Measurements from ENCODE around the gene MGAT5B.

The MGAT5B gene

DNA sequence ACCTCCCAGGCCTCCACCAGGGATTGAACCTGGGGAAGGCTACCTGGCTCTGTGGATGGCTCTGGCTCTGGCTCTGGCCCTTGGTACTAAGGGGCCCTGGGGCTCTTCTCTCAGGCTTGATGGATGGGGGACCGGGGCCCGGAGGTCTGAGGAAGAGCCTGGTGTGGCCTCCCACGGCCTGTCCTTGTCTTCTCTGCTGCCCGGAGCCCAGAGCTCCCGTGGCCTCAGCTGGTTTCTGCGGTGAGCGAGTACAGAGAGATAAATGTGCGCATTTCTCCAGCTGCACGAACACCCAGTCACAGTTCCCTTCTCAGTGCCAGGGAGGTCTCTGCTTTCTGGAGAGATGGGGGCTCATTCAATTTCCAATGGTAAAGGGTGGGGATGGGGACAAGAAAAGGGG lies 9.2 kb downstream of the MGAT5B start:
- no peak for DNase-seq (ENCODE audit: extremely low spot score, insufficient read length, low read depth)
- no peak for FAIRE-seq

- FAIRE-seq, result no peak
Observed at GRCh38 chr17:76878568-76878967, 10.4 kb downstream of the MGAT5B start.

GRCh38 chr17:76879254-76879653 lies 11.1 kb downstream of the MGAT5B start:
- DNase-seq (ENCODE audit: extremely low spot score, insufficient read length, low read depth) (no peak), FAIRE-seq (no peak)

More at GRCh38 chr17:76878568-76878967, 10.4 kb downstream of the MGAT5B start:
- DNase-seq (ENCODE audit: extremely low spot score, insufficient read length, low read depth), result no peak

DNA sequence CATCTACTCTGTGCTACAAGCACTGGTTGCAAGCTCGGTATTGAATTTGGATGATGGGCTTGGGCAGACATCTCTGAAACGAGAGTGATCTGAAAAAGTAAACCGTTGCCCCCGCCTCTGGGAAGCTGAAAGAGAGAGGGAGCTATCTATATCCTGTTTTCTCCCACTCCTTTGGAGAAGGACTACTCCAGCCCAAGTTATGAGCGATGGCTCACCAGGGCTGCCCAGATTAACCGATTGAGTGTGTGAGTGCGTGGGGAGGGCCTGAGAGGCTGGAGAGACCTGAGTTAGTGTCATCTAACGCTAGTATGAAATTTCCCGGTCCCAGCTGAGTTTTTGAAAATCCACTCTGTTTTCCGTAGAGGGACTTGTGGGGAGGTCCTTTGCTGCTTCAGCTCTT lies 11.5 kb downstream of the MGAT5B start:
- FAIRE-seq, result no peak
- DNase-seq (ENCODE audit: extremely low spot score, insufficient read length, low read depth), result no peak

- DNase-seq (ENCODE audit: extremely low spot score, insufficient read length, low read depth) (no peak), FAIRE-seq (no peak)
Observed at GRCh38 chr17:76880268-76880667, 12.1 kb downstream of the MGAT5B start.

GRCh38 chr17:76880971-76881370 lies 12.8 kb downstream of the MGAT5B start:
- no peak for FAIRE-seq
- no peak for DNase-seq (ENCODE audit: extremely low spot score, insufficient read length, low read depth)

DNA sequence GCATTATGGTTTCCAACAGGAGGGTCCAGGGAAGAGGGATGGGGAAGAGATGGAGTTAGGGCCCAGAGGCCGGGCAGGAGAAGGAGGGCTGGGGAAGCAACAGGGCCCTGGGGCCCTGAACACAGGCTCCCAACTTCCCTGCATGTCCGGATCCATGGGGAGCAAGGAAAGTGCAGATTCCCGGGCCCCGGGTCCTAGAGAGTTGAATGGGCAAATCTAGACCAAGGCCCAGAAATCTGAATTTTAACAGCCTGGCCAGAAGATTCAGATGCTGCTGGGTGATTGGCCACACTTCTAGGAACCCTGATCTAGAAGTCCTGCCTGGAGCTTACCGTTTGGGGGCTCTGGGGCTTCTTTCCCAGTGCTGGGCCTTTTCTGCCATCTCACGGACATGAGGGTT lies 13.2 kb downstream of the MGAT5B start:
- FAIRE-seq, result no peak
- DNase-seq (ENCODE audit: extremely low spot score, insufficient read length, low read depth), result no peak

GRCh38 chr17:76881966-76882365 lies 13.8 kb downstream of the MGAT5B start:
- no peak for FAIRE-seq

DNA sequence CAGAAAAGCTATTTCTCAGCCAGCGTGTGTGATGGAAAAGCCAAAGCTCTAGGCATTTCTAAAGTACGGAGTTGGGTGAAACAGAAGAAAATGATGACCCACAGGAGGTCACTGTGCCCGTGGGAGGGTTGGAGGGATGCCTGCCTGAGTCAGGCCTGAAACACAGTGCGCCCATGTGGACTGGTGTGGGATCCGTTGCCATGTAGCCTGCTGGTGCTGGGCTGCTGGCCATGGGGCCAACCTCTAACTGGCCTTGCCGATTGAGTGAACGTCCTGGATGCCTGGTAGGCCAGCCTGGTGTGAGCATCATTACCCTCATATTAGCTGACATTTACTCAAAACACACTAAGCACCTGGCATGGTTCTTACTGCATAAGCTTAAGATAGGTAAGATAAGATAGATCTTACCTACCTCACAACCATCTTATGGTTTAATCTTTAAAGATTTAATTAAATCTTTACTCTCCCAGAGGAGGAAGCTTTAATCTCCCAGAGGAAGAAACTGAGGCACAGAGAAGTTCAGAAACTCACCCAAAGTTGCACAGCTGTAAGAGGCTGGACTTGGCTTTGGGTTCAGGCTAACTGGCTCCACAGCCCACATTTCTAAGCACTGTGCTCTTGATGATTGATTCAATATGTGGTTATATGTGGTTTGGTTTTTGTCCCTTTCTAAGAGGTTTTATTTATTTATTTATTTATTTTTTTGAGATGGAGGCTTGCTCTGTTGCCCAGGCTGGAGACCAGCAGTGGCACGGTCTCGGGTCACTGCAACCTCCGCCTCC lies 15.7 kb downstream of the MGAT5B start:
- FAIRE-seq, result no peak

More at GRCh38 chr17:76881966-76882365, 13.8 kb downstream of the MGAT5B start:
- DNase-seq (ENCODE audit: extremely low spot score, insufficient read length, low read depth), result no peak

DNA sequence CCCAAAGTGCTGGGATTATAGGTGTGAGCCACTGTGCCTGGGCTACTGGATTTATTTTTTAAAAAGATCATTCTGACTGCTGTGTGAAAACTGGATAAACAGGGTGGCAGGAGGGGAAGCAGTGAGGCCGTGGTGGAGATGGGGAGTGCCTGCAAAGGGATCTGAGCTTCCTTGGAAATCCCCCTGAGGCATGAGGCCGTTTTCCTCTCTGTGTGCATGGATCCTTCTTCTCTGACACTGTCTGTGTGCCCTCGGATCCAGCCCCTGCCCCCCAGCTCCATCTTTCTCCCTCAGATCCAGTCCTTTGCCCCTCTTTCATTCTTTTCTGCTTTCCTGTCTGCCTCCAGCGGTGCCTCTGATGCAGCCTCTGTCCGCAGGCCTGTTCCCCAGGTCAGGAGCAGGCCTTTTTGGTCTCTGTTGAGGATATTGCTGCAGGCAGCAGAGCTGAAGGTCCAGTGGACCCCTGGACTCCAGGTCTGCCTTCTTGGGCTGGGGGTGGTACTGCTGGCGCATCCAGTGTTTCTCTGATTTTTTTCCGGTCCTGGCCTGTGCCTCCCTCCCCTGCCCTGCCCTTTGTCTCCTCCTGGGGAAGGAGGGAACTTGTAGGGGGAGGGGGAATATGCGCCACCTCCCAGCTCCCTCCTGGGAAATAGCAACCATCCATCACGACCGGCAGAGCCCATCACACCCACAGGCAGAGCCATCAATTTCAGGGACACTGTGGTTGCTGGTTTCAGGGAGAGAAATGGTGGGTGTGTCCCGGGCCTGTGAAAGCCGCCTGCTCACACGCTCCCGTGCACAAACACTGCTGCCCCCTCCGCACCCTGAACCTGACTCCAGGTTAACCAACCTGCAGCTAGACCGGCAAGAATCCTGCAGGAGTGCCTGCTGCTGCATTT lies 17.0 kb downstream of the MGAT5B start:
- no peak for DNase-seq (ENCODE audit: extremely low spot score, insufficient read length, low read depth)

More for the DNA sequence above, 15.7 kb downstream of the MGAT5B start:
- DNase-seq (ENCODE audit: extremely low spot score, insufficient read length, low read depth), result no peak

GRCh38 chr17:76885894-76886290 lies 17.7 kb downstream of the MGAT5B start:
- FAIRE-seq, result no peak
- no peak for DNase-seq (ENCODE audit: extremely low spot score, insufficient read length, low read depth)

More for the DNA sequence above, 17.0 kb downstream of the MGAT5B start:
- FAIRE-seq, result no peak

GRCh38 chr17:76886395-76886794 lies 18.2 kb downstream of the MGAT5B start:
- FAIRE-seq (no peak), DNase-seq (ENCODE audit: extremely low spot score, insufficient read length, low read depth) (no peak)

DNA sequence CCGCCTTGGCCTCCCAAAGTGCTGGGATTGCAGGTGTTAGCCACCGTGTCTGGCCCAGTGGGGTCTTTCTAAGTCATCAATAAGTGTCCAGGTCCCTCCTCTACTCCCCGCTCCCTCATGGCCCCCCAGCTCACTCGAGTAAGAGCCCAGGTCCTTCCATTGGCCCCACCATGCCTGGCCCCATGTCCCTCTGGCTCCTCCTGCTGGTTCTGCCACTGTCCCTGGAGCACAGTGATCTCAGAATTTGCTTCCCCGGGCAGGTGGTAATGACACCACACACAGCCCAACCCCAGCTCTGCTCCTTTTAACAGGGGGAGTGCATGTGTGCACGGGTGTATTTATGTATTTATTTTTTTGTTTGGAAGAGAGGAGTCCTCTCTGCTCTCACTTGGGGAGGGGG lies 19.6 kb downstream of the MGAT5B start:
- FAIRE-seq, result no peak
- no peak for DNase-seq (ENCODE audit: extremely low spot score, insufficient read length, low read depth)

DNA sequence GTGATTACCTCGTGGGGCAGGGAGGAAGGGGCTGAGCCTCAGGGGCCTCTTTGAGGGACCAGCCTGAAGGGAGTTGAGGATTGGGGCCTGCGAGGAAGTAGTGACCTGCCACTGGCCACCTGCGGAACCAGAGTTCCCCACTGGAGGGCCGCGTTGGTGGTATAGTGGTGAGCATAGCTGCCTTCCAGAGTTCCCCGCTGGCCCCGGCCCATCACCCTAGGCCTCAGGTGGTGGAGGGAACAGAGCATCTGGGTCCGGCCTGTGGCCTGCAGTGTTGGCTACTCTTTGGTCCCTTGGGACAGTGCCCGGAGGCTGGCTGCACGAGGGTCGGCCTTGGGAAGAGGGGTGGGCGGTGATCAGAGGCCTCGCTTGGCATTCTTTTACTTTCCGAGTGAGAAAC lies 20.5 kb downstream of the MGAT5B start:
- DNase-seq (ENCODE audit: extremely low spot score, insufficient read length, low read depth) (no peak), FAIRE-seq (no peak)

- FAIRE-seq (no peak), DNase-seq (ENCODE audit: extremely low spot score, insufficient read length, low read depth) (no peak)
Observed at GRCh38 chr17:76889323-76889722, 21.1 kb downstream of the MGAT5B start.

GRCh38 chr17:76892329-76892728 lies 24.1 kb downstream of the MGAT5B start:
- FAIRE-seq, result no peak
- DNase-seq (ENCODE audit: extremely low spot score, insufficient read length, low read depth), result no peak

DNA sequence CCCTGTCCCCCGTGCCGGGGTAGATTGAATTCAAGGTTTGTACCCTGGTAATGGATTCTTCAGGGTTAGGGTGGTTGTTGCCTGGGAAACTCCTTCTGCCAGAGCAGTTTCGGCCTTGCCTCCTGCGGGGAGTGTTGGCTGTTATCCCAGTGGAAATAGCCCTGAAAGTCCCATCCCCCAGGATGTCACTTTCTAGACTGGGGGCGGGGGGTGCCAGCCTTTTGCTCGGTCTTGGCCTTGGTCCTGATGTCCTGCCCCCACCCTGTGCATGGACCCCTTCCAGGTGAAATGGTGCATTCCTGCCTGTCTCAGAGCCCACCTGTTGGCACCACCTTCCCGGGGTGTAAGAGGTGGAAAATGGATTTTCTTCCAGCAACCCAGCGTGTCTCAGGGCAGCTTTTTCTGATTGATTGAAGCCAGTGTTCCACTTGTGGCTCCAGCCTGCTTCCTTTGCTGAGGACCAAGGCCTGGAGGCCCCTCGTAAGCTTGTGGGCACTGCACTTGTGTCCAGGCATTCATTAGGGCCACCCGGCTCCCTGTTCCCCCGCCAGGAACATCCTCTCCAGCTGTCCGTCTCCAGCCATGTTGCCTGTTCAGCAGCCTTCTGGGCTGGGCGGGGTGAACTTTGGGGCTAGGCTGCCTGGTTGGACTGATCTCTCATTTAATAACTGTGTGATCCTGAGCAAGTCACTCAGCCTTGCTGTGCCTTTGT lies 25.6 kb downstream of the MGAT5B start:
- no peak for DNase-seq (ENCODE audit: extremely low spot score, insufficient read length, low read depth)
- no peak for FAIRE-seq

GRCh38 chr17:76894842-76895241 lies 26.6 kb downstream of the MGAT5B start:
- FAIRE-seq, result no peak
- no peak for DNase-seq (ENCODE audit: extremely low spot score, insufficient read length, low read depth)

- FAIRE-seq (no peak), DNase-seq (ENCODE audit: extremely low spot score, insufficient read length, low read depth) (no peak)
Observed at GRCh38 chr17:76897023-76897422, 28.8 kb downstream of the MGAT5B start.

DNA sequence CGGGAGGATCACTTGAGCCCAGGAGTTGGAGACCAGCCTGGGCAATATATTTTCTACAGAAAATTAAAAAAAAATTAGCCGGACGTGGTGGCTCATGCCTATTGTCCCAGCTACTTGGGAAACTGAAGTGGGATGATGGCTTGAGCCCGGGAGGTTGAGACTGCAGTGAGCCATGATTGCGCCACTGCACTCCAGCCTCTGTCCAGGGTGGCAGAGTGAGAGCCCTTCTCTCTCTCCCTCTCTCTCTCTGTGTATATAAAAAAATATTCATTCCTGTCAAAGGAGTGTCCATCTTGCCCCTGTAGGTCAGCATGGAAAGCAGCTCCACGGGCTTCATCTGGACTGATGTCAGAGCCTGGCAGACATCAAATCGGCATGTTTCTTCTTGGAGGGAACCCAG lies 31.2 kb downstream of the MGAT5B start:
- DNase-seq (ENCODE audit: extremely low spot score, insufficient read length, low read depth) (no peak), FAIRE-seq (no peak)
